Smooth muscle cell (in vitro differentiated cells): Measurements from ENCODE around the gene COL11A2. TPM values are rescaled to one million over a fixed set of nuclear protein-coding genes. Genes with fewer than 3 reads are reported as not detected.

Experiments
- DNase-seq: peaks from one replicate; lab custom pipeline; 2025; ENCODE audit not compliant: unreplicated experiment; lab: John Stamatoyannopoulos, UW
- H2AFZ ChIP-seq: fragments of 200-600 bp; sonication (generic); 2 replicates; pipeline ENCODE4 v1.6.0; 2016; ENCODE audit warnings: antibody characterized with exemption, low read depth, mild to moderate bottlenecking
- H3F3A ChIP-seq: fragments of 200-600 bp; sonication (generic); 2 replicates; pipeline ENCODE4 v1.6.0; 2017; ENCODE audit warnings: antibody characterized with exemption, low read depth
- H3K27ac ChIP-seq: fragments of 200-600 bp; sonication (generic); 2 replicates; pipeline ENCODE4 v1.5.1; 2016; ENCODE audit warnings: low read depth, mild to moderate bottlenecking
- H3K27me3 ChIP-seq: fragments of 200-600 bp; sonication (generic); 2 replicates; pipeline ENCODE4 v1.6.1; 2016; ENCODE audit warnings: low read depth, mild to moderate bottlenecking
- H3K36me3 ChIP-seq: fragments of 200-600 bp; sonication (generic); 2 replicates; pipeline ENCODE4 v1.5.1; 2016; ENCODE audit warnings: low read depth
- H3K4me1 ChIP-seq: fragments of 200-600 bp; sonication (generic); 2 replicates; pipeline ENCODE4 v1.5.1; 2016; ENCODE audit warnings: low read depth
- H3K4me2 ChIP-seq: fragments of 200-600 bp; sonication (generic); 2 replicates; pipeline ENCODE4 v1.6.0; 2016; ENCODE audit warnings: mild to moderate bottlenecking
- H3K4me3 ChIP-seq: fragments of 200-600 bp; sonication (generic); 2 replicates; pipeline ENCODE4 v1.5.1; 2016; ENCODE audit warnings: mild to moderate bottlenecking
- H3K79me2 ChIP-seq: fragments of 200-600 bp; sonication (generic); 2 replicates; pipeline ENCODE4 v1.6.0; 2016; ENCODE audit warnings: low read depth, mild to moderate bottlenecking
- H3K9ac ChIP-seq: fragments of 200-600 bp; sonication (generic); 2 replicates; pipeline ENCODE4 v1.6.0; 2016; ENCODE audit warnings: low read depth
- H3K9me3 ChIP-seq: fragments of 200-600 bp; sonication (generic); replicated peaks from 2 replicates; pipeline ENCODE4 v1.5.1; 2016; ENCODE audit warnings: low read depth
- H4K20me1 ChIP-seq: fragments of 200-600 bp; sonication (generic); 2 replicates; pipeline ENCODE4 v1.6.0; 2016; ENCODE audit warnings: low read depth
- WGBS: methylation state at CpG from one replicate; pipeline ENCODE4 v1.1.7; 2016; ENCODE audit warnings: low lambda C conversion rate; 5-methylcytosine and 5-hydroxymethylcytosine counted together
- polyA plus RNA-seq: library from polyadenylated mRNA; unstranded; fragments of >200 nt; fragmentation: Nextera tagmentation; extraction: Ambion mirVana; gene quantifications from 2 replicates; pipeline ENCODE4 v1.2.1, GENCODE V29; 2016
- total RNA-seq: library from RNA; depleted of rRNA; stranded (reverse); fragments of >200 nt; gene quantifications from 2 replicates; pipeline ENCODE4 v1.2.3, GENCODE V29; 2014
- TF ChIP-seq, protein P1 (sequence below): fragments of 200-600 bp; sonication (generic); IDR thresholded peaks from 2 replicates; pipeline ENCODE4 v1.5.1; 2017; ENCODE audit warnings: borderline replicate concordance, mild to moderate bottlenecking, antibody characterized with exemption; ENCODE audit not compliant: insufficient read depth, poor library complexity, severe bottlenecking

Gene COL11A2
- total and polyA plus RNA-seq, 2 experiments from 2014 or later = 0.36 to 1.2 TPM

- peaks cover 4% of the 10 kb centered on the region for H3F3A ChIP-seq
- no peak overlapping the region for H2AFZ ChIP-seq
- H3K4me2 ChIP-seq = no peak overlapping the region
- no peaks in the 10 kb centered on the region for H3K79me2 ChIP-seq
- H3K9ac ChIP-seq = no peak overlapping the region
- H3K27ac ChIP-seq = no peak overlapping the region
- H3K27me3 ChIP-seq = peaks cover 44% of the 10 kb centered on the region
- no peaks in the 10 kb centered on the region for H3K9me3 ChIP-seq
- no peak overlapping the region for H3K4me3 ChIP-seq
- no peak for DNase-seq
- peaks cover 15% of the 10 kb centered on the region for H4K20me1 ChIP-seq
- no peaks in the 10 kb centered on the region for H3K36me3 ChIP-seq
- TF ChIP-seq, protein P1, sequence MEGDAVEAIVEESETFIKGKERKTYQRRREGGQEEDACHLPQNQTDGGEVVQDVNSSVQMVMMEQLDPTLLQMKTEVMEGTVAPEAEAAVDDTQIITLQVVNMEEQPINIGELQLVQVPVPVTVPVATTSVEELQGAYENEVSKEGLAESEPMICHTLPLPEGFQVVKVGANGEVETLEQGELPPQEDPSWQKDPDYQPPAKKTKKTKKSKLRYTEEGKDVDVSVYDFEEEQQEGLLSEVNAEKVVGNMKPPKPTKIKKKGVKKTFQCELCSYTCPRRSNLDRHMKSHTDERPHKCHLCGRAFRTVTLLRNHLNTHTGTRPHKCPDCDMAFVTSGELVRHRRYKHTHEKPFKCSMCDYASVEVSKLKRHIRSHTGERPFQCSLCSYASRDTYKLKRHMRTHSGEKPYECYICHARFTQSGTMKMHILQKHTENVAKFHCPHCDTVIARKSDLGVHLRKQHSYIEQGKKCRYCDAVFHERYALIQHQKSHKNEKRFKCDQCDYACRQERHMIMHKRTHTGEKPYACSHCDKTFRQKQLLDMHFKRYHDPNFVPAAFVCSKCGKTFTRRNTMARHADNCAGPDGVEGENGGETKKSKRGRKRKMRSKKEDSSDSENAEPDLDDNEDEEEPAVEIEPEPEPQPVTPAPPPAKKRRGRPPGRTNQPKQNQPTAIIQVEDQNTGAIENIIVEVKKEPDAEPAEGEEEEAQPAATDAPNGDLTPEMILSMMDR = no peak
- H3K4me1 ChIP-seq = peaks cover 10% of the 10 kb centered on the region
- WGBS = 82% methylated on average over 7 of the region's 7 CpGs
Observed at GRCh38 chr6:33189625-33190448, 2.4 kb downstream of the COL11A2 start.

GRCh38 chr6:33189164-33189563, 3.1 kb downstream of the COL11A2 start:
- peaks cover 10% of the 10 kb centered on the region for H3K4me1 ChIP-seq
- no peak overlapping the region for H3K4me2 ChIP-seq
- H3K36me3 ChIP-seq = no peaks in the 10 kb centered on the region
- H2AFZ ChIP-seq = no peak overlapping the region
- H3K9ac ChIP-seq = no peak overlapping the region
- no peaks in the 10 kb centered on the region for H3K9me3 ChIP-seq
- peaks cover 44% of the 10 kb centered on the region for H3K27me3 ChIP-seq
- no peak overlapping the region for H3K4me3 ChIP-seq
- WGBS = 91% methylated on average over 8 of the region's 8 CpGs
- no peak for DNase-seq
- peaks cover 4% of the 10 kb centered on the region for H3F3A ChIP-seq
- no peak overlapping the region for H3K27ac ChIP-seq
- no peaks in the 10 kb centered on the region for H3K79me2 ChIP-seq
- peaks cover 8% of the 10 kb centered on the region for H4K20me1 ChIP-seq
- TF ChIP-seq, protein P1 = no peak

- no peak overlapping the region for H3K9ac ChIP-seq
- peaks cover 4% of the 10 kb centered on the region for H3F3A ChIP-seq
- H3K79me2 ChIP-seq = no peaks in the 10 kb centered on the region
- WGBS = 86% methylated on average over 1 of the region's 1 CpG
- no peaks in the 10 kb centered on the region for H4K20me1 ChIP-seq
- peaks cover 42% of the 10 kb centered on the region for H3K27me3 ChIP-seq
- H2AFZ ChIP-seq = no peak overlapping the region
- H3K36me3 ChIP-seq = no peaks in the 10 kb centered on the region
- H3K27ac ChIP-seq = no peak overlapping the region
- H3K4me1 ChIP-seq = peaks cover 9% of the 10 kb centered on the region
- no peaks in the 10 kb centered on the region for H3K9me3 ChIP-seq
- TF ChIP-seq, protein P1 = no peak
- no peak overlapping the region for H3K4me2 ChIP-seq
- no peak for DNase-seq
- no peak overlapping the region for H3K4me3 ChIP-seq
Observed at GRCh38 chr6:33187809-33188208, 4.5 kb downstream of the COL11A2 start.
